ENCODE results near the gene GARRE1.

Gene GARRE1

DNA sequence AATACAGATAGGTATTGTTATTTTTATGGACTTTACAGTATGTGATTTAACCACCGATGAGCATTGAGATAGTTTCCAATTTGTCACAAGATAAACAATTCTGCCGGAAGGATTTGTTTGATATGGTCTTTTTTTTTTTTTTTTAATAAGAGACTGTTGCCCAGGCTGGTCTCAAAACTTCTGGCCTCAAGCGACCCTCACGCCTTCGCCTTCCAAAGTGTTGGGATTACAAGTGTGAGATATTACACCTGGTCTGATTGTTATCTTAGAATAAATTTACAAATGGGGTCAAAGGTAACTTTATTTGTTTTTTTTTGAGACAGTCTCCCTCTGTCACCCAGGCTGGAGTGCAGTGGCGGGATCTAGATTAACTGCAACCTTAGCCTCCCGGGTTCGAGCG lies 1.2 kb downstream of the GARRE1 start:
- no peak overlapping the region for H2BK12ac ChIP-seq (ENCODE audit: low read length)
- H3K18ac ChIP-seq (ENCODE audit: low read length) = no peak overlapping the region
- no peak overlapping the region for H3K27ac ChIP-seq (replicated peaks; ENCODE audit: low read length)
- H3K4me2 ChIP-seq (ENCODE audit: insufficient read depth, low read length, poor library complexity, severe bottlenecking) = no peak overlapping the region
- H3K9me3 ChIP-seq (replicated peaks in 1 of 2; ENCODE audit: control insufficient read depth in 2 of 2, insufficient read depth in 1 of 2, low read depth in 1 of 2, low read length in 2 of 2) = no peaks in the 10 kb centered on the region
- H3K79me1 ChIP-seq (ENCODE audit: low read depth, low read length) = peaks cover 4% of the 10 kb centered on the region
- no peak overlapping the region for H4K8ac ChIP-seq (ENCODE audit: low read depth, low read length)
- H2BK5ac ChIP-seq (ENCODE audit: low read length) = no peak overlapping the region
- no peak overlapping the region for H2AK5ac ChIP-seq (ENCODE audit: low read depth, low read length)
- no peak for DNase-seq (ENCODE audit: low spot score)
- no peak overlapping the region for H3K14ac ChIP-seq (ENCODE audit: low read length)
- peak overlapping the region in 1 of 2 donors; percentile 75 for H3K4me3 ChIP-seq (ENCODE audit: low read length in 2 of 2)
- H2BK15ac ChIP-seq (ENCODE audit: low read length) = no peak overlapping the region
- no CpG with 5 or more reads among the region's 9 CpGs for WGBS, 2 donors (ENCODE audit: extremely low coverage in 2 of 2, insufficient read length in 2 of 2, insufficient replicate concordance in 1 of 2)
- no peak overlapping the region for H4K91ac ChIP-seq (ENCODE audit: low read depth, low read length, poor library complexity)
- H3K36me3 ChIP-seq (replicated peaks in 1 of 2; ENCODE audit: control insufficient read depth in 2 of 2, insufficient read depth in 2 of 2, low read length in 2 of 2) = peaks cover 0 to 12% of the 10 kb centered on the region in 2 donors
- H3K4ac ChIP-seq (ENCODE audit: low read length) = no peak overlapping the region
- no peak overlapping the region for H3K9ac ChIP-seq (ENCODE audit: low read depth, low read length, poor library complexity)
- H2BK120ac ChIP-seq (ENCODE audit: low read depth, low read length) = no peak overlapping the region
- H3K27me3 ChIP-seq (ENCODE audit: control insufficient read depth in 3 of 3, insufficient read depth in 3 of 3, low read depth in 1 of 3, low read length in 3 of 3) = no peaks in the 10 kb centered on the region
- no peak overlapping the region for H3K23ac ChIP-seq (ENCODE audit: low read depth, low read length, poor library complexity)
- H3K4me1 ChIP-seq (ENCODE audit: control insufficient read depth in 2 of 2, insufficient read depth in 1 of 2, low read depth in 1 of 2, low read length in 2 of 2) = peaks cover 0 to 2% of the 10 kb centered on the region in 2 donors
- H2AFZ ChIP-seq (ENCODE audit: low read length) = no peak overlapping the region

GRCh38 chr19:34256835-34257558 lies 2.6 kb downstream of the GARRE1 start:
- no peak overlapping the region for H2BK12ac ChIP-seq (ENCODE audit: low read length)
- H3K4ac ChIP-seq (ENCODE audit: low read length) = no peak overlapping the region
- H3K4me2 ChIP-seq (ENCODE audit: insufficient read depth, low read length, poor library complexity, severe bottlenecking) = no peak overlapping the region
- no peak overlapping the region for H2BK5ac ChIP-seq (ENCODE audit: low read length)
- H2AK5ac ChIP-seq (ENCODE audit: low read depth, low read length) = no peak overlapping the region
- no peaks in the 10 kb centered on the region for H3K9me3 ChIP-seq (replicated peaks in 1 of 2; ENCODE audit: control insufficient read depth in 2 of 2, insufficient read depth in 1 of 2, low read depth in 1 of 2, low read length in 2 of 2)
- DNase-seq (ENCODE audit: low spot score) = no peak
- H2BK120ac ChIP-seq (ENCODE audit: low read depth, low read length) = no peak overlapping the region
- peaks cover 2 to 4% of the 10 kb centered on the region in 2 donors for H3K4me1 ChIP-seq (ENCODE audit: control insufficient read depth in 2 of 2, insufficient read depth in 1 of 2, low read depth in 1 of 2, low read length in 2 of 2)
- no peak overlapping the region for H2AFZ ChIP-seq (ENCODE audit: low read length)
- H4K8ac ChIP-seq (ENCODE audit: low read depth, low read length) = no peak overlapping the region
- no peak overlapping the region for H3K4me3 ChIP-seq (ENCODE audit: low read length in 2 of 2)
- WGBS, 2 donors (ENCODE audit: extremely low coverage in 2 of 2, insufficient read length in 2 of 2, insufficient replicate concordance in 1 of 2) = no CpG with 5 or more reads among the region's 5 CpGs
- H3K14ac ChIP-seq (ENCODE audit: low read length) = no peak overlapping the region
- no peak overlapping the region for H3K9ac ChIP-seq (ENCODE audit: low read depth, low read length, poor library complexity)
- H3K23ac ChIP-seq (ENCODE audit: low read depth, low read length, poor library complexity) = no peak overlapping the region
- peaks cover 0 to 18% of the 10 kb centered on the region in 2 donors for H3K36me3 ChIP-seq (replicated peaks in 1 of 2; ENCODE audit: control insufficient read depth in 2 of 2, insufficient read depth in 2 of 2, low read length in 2 of 2)
- no peak overlapping the region for H4K91ac ChIP-seq (ENCODE audit: low read depth, low read length, poor library complexity)
- H2BK15ac ChIP-seq (ENCODE audit: low read length) = no peak overlapping the region
- no peaks in the 10 kb centered on the region for H3K27me3 ChIP-seq (ENCODE audit: control insufficient read depth in 3 of 3, insufficient read depth in 3 of 3, low read depth in 1 of 3, low read length in 3 of 3)
- H3K18ac ChIP-seq (ENCODE audit: low read length) = no peak overlapping the region
- H3K27ac ChIP-seq (replicated peaks; ENCODE audit: low read length) = no peak overlapping the region
- H3K79me1 ChIP-seq (ENCODE audit: low read depth, low read length) = peaks cover 4% of the 10 kb centered on the region

DNA sequence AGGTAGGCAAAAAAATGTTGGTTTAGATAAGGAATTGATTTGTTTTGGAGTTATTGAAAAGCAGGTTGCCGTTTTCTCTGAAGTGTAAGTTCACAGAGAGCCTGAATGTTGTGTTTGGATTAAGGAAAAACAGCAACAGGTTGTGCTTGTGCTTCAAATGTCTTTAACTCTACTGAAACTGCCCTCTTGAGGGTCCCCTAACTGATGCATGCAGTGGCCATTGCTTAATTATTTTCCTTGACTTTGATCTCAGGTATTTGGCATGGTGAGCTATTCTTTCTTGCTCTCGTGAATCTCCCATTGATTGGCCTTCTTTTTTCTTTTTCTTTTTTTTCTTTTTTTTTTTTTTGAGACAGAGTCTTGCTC lies 3.2 kb downstream of the GARRE1 start:
- no peak for DNase-seq (ENCODE audit: low spot score)
- no peak overlapping the region for H2AFZ ChIP-seq (ENCODE audit: low read length)
- no peak overlapping the region for H4K8ac ChIP-seq (ENCODE audit: low read depth, low read length)
- no peak overlapping the region for H3K4ac ChIP-seq (ENCODE audit: low read length)
- no peak overlapping the region for H3K14ac ChIP-seq (ENCODE audit: low read length)
- H3K36me3 ChIP-seq (replicated peaks in 1 of 2; ENCODE audit: control insufficient read depth in 2 of 2, insufficient read depth in 2 of 2, low read length in 2 of 2) = peaks cover 0 to 18% of the 10 kb centered on the region in 2 donors
- no peak overlapping the region for H3K4me2 ChIP-seq (ENCODE audit: insufficient read depth, low read length, poor library complexity, severe bottlenecking)
- no peak overlapping the region for H3K4me3 ChIP-seq (ENCODE audit: low read length in 2 of 2)
- H3K23ac ChIP-seq (ENCODE audit: low read depth, low read length, poor library complexity) = no peak overlapping the region
- no peak overlapping the region for H3K9ac ChIP-seq (ENCODE audit: low read depth, low read length, poor library complexity)
- H3K27ac ChIP-seq (replicated peaks; ENCODE audit: low read length) = no peak overlapping the region
- H3K79me1 ChIP-seq (ENCODE audit: low read depth, low read length) = peaks cover 4% of the 10 kb centered on the region
- H3K9me3 ChIP-seq (replicated peaks in 1 of 2; ENCODE audit: control insufficient read depth in 2 of 2, insufficient read depth in 1 of 2, low read depth in 1 of 2, low read length in 2 of 2) = no peaks in the 10 kb centered on the region
- no peak overlapping the region for H3K18ac ChIP-seq (ENCODE audit: low read length)
- H2BK15ac ChIP-seq (ENCODE audit: low read length) = no peak overlapping the region
- H3K4me1 ChIP-seq (ENCODE audit: control insufficient read depth in 2 of 2, insufficient read depth in 1 of 2, low read depth in 1 of 2, low read length in 2 of 2) = peaks cover 2 to 4% of the 10 kb centered on the region in 2 donors
- no peak overlapping the region for H2BK120ac ChIP-seq (ENCODE audit: low read depth, low read length)
- H2AK5ac ChIP-seq (ENCODE audit: low read depth, low read length) = no peak overlapping the region
- H4K91ac ChIP-seq (ENCODE audit: low read depth, low read length, poor library complexity) = no peak overlapping the region
- no peak overlapping the region for H2BK5ac ChIP-seq (ENCODE audit: low read length)
- no CpG with 5 or more reads among the region's 2 CpGs for WGBS, 2 donors (ENCODE audit: extremely low coverage in 2 of 2, insufficient read length in 2 of 2, insufficient replicate concordance in 1 of 2)
- H2BK12ac ChIP-seq (ENCODE audit: low read length) = no peak overlapping the region
- H3K27me3 ChIP-seq (ENCODE audit: control insufficient read depth in 3 of 3, insufficient read depth in 3 of 3, low read depth in 1 of 3, low read length in 3 of 3) = no peaks in the 10 kb centered on the region

- WGBS, 2 donors (ENCODE audit: extremely low coverage in 2 of 2, insufficient read length in 2 of 2, insufficient replicate concordance in 1 of 2) = no CpG with 5 or more reads among the region's 3 CpGs
- no peak overlapping the region for H3K4me3 ChIP-seq (ENCODE audit: low read length in 2 of 2)
- DNase-seq (ENCODE audit: low spot score) = no peak
Measured at GRCh38 chr19:34259367-34260095, 5.2 kb downstream of the GARRE1 start.

More at GRCh38 chr19:34259367-34260095, 5.2 kb downstream of the GARRE1 start:
- Histone ChIP-seq H3K79me1 (ENCODE audit: low read depth, low read length) (peaks cover 6% of the 10 kb centered on the region), H2BK15ac (ENCODE audit: low read length) (no peak overlapping the region), H3K4me2 (ENCODE audit: insufficient read depth, low read length, poor library complexity, severe bottlenecking) (no peak overlapping the region), H3K27me3 (ENCODE audit: control insufficient read depth in 3 of 3, insufficient read depth in 3 of 3, low read depth in 1 of 3, low read length in 3 of 3) (no peaks in the 10 kb centered on the region), H2BK5ac (ENCODE audit: low read length) (no peak overlapping the region), H3K36me3 (replicated peaks in 1 of 2; ENCODE audit: control insufficient read depth in 2 of 2, insufficient read depth in 2 of 2, low read length in 2 of 2) (peaks cover 0 to 18% of the 10 kb centered on the region in 2 donors), H2AK5ac (ENCODE audit: low read depth, low read length) (no peak overlapping the region), H2BK12ac (ENCODE audit: low read length) (no peak overlapping the region), H3K9me3 (replicated peaks in 1 of 2; ENCODE audit: control insufficient read depth in 2 of 2, insufficient read depth in 1 of 2, low read depth in 1 of 2, low read length in 2 of 2) (no peaks in the 10 kb centered on the region), H3K23ac (ENCODE audit: low read depth, low read length, poor library complexity) (no peak overlapping the region), H2AFZ (ENCODE audit: low read length) (no peak overlapping the region), H2BK120ac (ENCODE audit: low read depth, low read length) (no peak overlapping the region), H4K91ac (ENCODE audit: low read depth, low read length, poor library complexity) (no peak overlapping the region), H3K4me1 (ENCODE audit: control insufficient read depth in 2 of 2, insufficient read depth in 1 of 2, low read depth in 1 of 2, low read length in 2 of 2) (peaks cover 2 to 6% of the 10 kb centered on the region in 2 donors), H3K18ac (ENCODE audit: low read length) (no peak overlapping the region), H3K4ac (ENCODE audit: low read length) (no peak overlapping the region), H3K27ac (replicated peaks; ENCODE audit: low read length) (no peak overlapping the region), H3K14ac (ENCODE audit: low read length) (no peak overlapping the region), H3K9ac (ENCODE audit: low read depth, low read length, poor library complexity) (no peak overlapping the region), H4K8ac (ENCODE audit: low read depth, low read length) (no peak overlapping the region)
